H9 (cell line): ENCODE data around the gene RAD23B. TPM values are rescaled to one million over a fixed set of nuclear protein-coding genes. Genes with fewer than 3 reads are reported as not detected.

Experiments
- DNase-seq: peaks from one replicate; pipeline ENCODE4 v3.0.0-alpha.2; 2017
- H2AFZ ChIP-seq: one replicate; pipeline ENCODE4 v1.6.1; 2013; ENCODE audit warnings: mild to moderate bottlenecking, low read length, control low read depth, moderate library complexity
- H2AK5ac ChIP-seq: 2 replicates; pipeline ENCODE4 v1.6.1; 2013; ENCODE audit warnings: low read length, control low read depth, mixed read lengths; ENCODE audit not compliant: insufficient read length
- H2BK120ac ChIP-seq: one replicate; pipeline ENCODE4 v1.6.1; 2013; ENCODE audit warnings: low read depth, mild to moderate bottlenecking, low read length, control low read depth, inconsistent platforms; ENCODE audit not compliant: poor library complexity, severe bottlenecking
- H2BK12ac ChIP-seq: 2 replicates; pipeline ENCODE4 v1.6.1; 2013; ENCODE audit warnings: low read length, control low read depth, mixed read lengths, low read depth; ENCODE audit not compliant: insufficient read length
- H2BK15ac ChIP-seq: 2 replicates; pipeline ENCODE4 v1.6.1; 2013; ENCODE audit warnings: low read depth, low read length, control low read depth
- H2BK20ac ChIP-seq: one replicate; pipeline ENCODE4 v1.6.1; 2013; ENCODE audit warnings: low read depth, mild to moderate bottlenecking, low read length, control low read depth, inconsistent platforms; ENCODE audit not compliant: poor library complexity, severe bottlenecking
- H2BK5ac ChIP-seq: 2 replicates; pipeline ENCODE4 v1.6.1; 2013; ENCODE audit warnings: low read length, control low read depth, mixed read lengths; ENCODE audit not compliant: insufficient read length
- H3K14ac ChIP-seq: 2 replicates; pipeline ENCODE4 v1.6.1; 2013; ENCODE audit warnings: low read length, control low read depth; ENCODE audit not compliant: insufficient read depth
- H3K18ac ChIP-seq: 2 replicates; pipeline ENCODE4 v1.6.1; 2013; ENCODE audit warnings: low read depth, mild to moderate bottlenecking, mixed read lengths, low read length, control low read depth; ENCODE audit not compliant: insufficient read length
- H3K23ac ChIP-seq: 2 replicates; pipeline ENCODE4 v1.6.1; 2013; ENCODE audit warnings: low read length, control low read depth, mixed read lengths, low read depth; ENCODE audit not compliant: insufficient read length
- H3K23me2 ChIP-seq: 2 replicates; pipeline ENCODE4 v1.6.1; 2013; ENCODE audit warnings: low read depth, mild to moderate bottlenecking, mixed read lengths, low read length, control low read depth; ENCODE audit not compliant: insufficient read length, poor library complexity, severe bottlenecking
- H3K27ac ChIP-seq: 2 replicates; pipeline ENCODE4 v1.5.1; 2013; ENCODE audit warnings: low read length, control low read depth, mixed read lengths, low read depth; ENCODE audit not compliant: insufficient read length
- H3K27me3 ChIP-seq: 2 replicates; pipeline ENCODE4 v1.6.1; 2013; ENCODE audit warnings: low read length, control low read depth, inconsistent platforms; ENCODE audit not compliant: insufficient read depth
- H3K4ac ChIP-seq: 2 replicates; pipeline ENCODE4 v1.6.1; 2013; ENCODE audit warnings: low read depth, mild to moderate bottlenecking, control low read depth, inconsistent platforms, low read length, moderate library complexity
- H3K4me1 ChIP-seq: 2 replicates; pipeline ENCODE4 v1.6.1; 2013; ENCODE audit warnings: low read length, control low read depth, inconsistent platforms; ENCODE audit not compliant: insufficient read depth
- H3K4me2 ChIP-seq: 2 replicates; pipeline ENCODE4 v1.6.1; 2013; ENCODE audit warnings: low read length, control low read depth, mixed read lengths; ENCODE audit not compliant: insufficient read length, insufficient read depth
- H3K56ac ChIP-seq: 2 replicates; pipeline ENCODE4 v1.6.1; 2013; ENCODE audit warnings: low read depth, mild to moderate bottlenecking, mixed read lengths, low read length, control low read depth; ENCODE audit not compliant: insufficient read length
- H3K79me1 ChIP-seq: 2 replicates; pipeline ENCODE4 v1.6.1; 2013; ENCODE audit warnings: low read depth, mild to moderate bottlenecking, moderate library complexity, low read length, control low read depth, inconsistent platforms; ENCODE audit not compliant: insufficient read depth, poor library complexity, severe bottlenecking
- H3K79me2 ChIP-seq: 2 replicates; pipeline ENCODE4 v1.6.1; 2013; ENCODE audit warnings: low read length, control low read depth, inconsistent platforms; ENCODE audit not compliant: insufficient read depth
- H3K9ac ChIP-seq: 2 replicates; pipeline ENCODE4 v1.6.1; 2013; ENCODE audit warnings: low read length, control low read depth, mixed read lengths; ENCODE audit not compliant: insufficient read length; ENCODE audit errors: extremely low read depth
- H3K9me3 ChIP-seq: one replicate; pipeline ENCODE4 v1.6.1; 2013; ENCODE audit warnings: low read depth, low read length, inconsistent platforms; ENCODE audit not compliant: control insufficient read depth
- H3T11ph ChIP-seq: one replicate; pipeline ENCODE4 v1.6.1; 2013; ENCODE audit warnings: mild to moderate bottlenecking, low read length, control low read depth, inconsistent platforms
- H4K20me1 ChIP-seq: one replicate; pipeline ENCODE4 v1.6.1; 2013; ENCODE audit not compliant: control insufficient read depth, insufficient read length, insufficient read depth
- H4K5ac ChIP-seq: 2 replicates; pipeline ENCODE4 v1.6.1; 2013; ENCODE audit warnings: low read depth, mild to moderate bottlenecking, mixed read lengths, low read length, control low read depth; ENCODE audit not compliant: insufficient read length
- H4K8ac ChIP-seq: replicated peaks from 2 replicates; pipeline ENCODE4 v1.6.1; 2013; ENCODE audit warnings: low read length, control low read depth, mixed read lengths, low read depth; ENCODE audit not compliant: insufficient read length
- H4K91ac ChIP-seq: 2 replicates; pipeline ENCODE4 v1.6.1; 2013; ENCODE audit warnings: low read depth, mild to moderate bottlenecking, moderate library complexity, mixed read lengths, low read length, control low read depth; ENCODE audit not compliant: insufficient read length
- H3K27ac Mint-ChIP-seq, 3 experiments: 2 replicates in 2 of 3; 3 replicates in 1 of 3; pipeline ENCODE4 v1.8.0; 2020 to 2021; ENCODE audit warnings: mixed read lengths in 3 of 3, mild to moderate bottlenecking in 1 of 3, moderate library complexity in 1 of 3
- H3K27me3 Mint-ChIP-seq: 2 replicates; pipeline ENCODE4 v1.8.0; 2021; ENCODE audit warnings: low read depth, mild to moderate bottlenecking, moderate library complexity, mixed read lengths
- H3K36me3 Mint-ChIP-seq, 3 experiments: 2 replicates in 2 of 3; 3 replicates in 1 of 3; pipeline ENCODE4 v1.8.0; 2020 to 2021; ENCODE audit warnings: low read depth in 3 of 3, mixed read lengths in 3 of 3; ENCODE audit not compliant: insufficient read depth in 1 of 3
- H3K4me1 Mint-ChIP-seq, 2 experiments: 2 replicates each; pipeline ENCODE4 v1.8.0; 2020; ENCODE audit warnings: mixed read lengths in 2 of 2
- H3K4me3 Mint-ChIP-seq, 2 experiments: 2 replicates in 1 of 2; 3 replicates in 1 of 2; pipeline ENCODE4 v1.8.0; 2020 to 2021; ENCODE audit warnings: mild to moderate bottlenecking in 2 of 2, mixed read lengths in 2 of 2, moderate library complexity in 1 of 2
- H3K9me3 Mint-ChIP-seq, 2 experiments: 2 replicates in 1 of 2; 3 replicates in 1 of 2; pipeline ENCODE4 v1.8.0; 2020; ENCODE audit warnings: mild to moderate bottlenecking in 2 of 2, mixed read lengths in 2 of 2, moderate library complexity in 1 of 2
- CTCF ChIP-seq: fragments of 200-600 bp; sonication (generic); conservative IDR thresholded peaks from 3 replicates; pipeline ENCODE4 v1.8.0; 2021; ENCODE audit warnings: antibody characterized with exemption, mild to moderate bottlenecking
- WGBS: extraction: QIAGEN DNeasy Blood & Tissue Kit; methylation state at CpG from one replicate; pipeline ENCODE4 v1.1.7; 2013; ENCODE audit warnings: missing lambda C conversion rate, low lambda C conversion rate, mixed read lengths; ENCODE audit not compliant: insufficient read length; ENCODE audit errors: extremely low coverage; 5-methylcytosine and 5-hydroxymethylcytosine counted together
- total RNA-seq: library from RNA; stranded (reverse); gene quantifications from 2 replicates; pipeline ENCODE4 v1.2.1, GENCODE V29; 2021

The RAD23B gene
- total RNA-seq, 1 experiment from 2014 or later: 154 TPM

DNA sequence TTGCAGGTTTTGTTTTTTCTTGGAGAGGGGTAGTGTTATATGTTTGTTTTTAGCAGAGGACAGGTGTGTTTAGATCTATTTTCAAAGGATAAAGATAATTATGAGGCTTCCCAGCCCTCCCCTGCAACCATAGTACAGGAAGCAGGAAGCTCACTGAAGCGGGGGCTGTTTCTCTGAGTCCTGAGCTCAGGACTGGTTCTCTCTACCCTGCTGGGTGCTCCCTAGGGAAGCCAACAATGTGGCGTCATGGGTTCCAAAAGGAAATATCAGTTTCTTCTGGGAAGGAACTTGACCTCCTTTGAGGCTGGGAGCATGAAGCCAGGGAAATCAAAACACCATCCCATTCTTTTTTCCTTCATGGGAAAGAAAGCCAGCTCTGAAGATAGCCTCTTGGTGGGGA is 62.2 kb downstream of the RAD23B start:
- Histone ChIP-seq H2BK20ac (no peak overlapping the region), H3K27me3 (no peaks in the 10 kb centered on the region)
- TF ChIP-seq CTCF: no peak

More for the DNA sequence above, 62.2 kb downstream of the RAD23B start:
- no peak overlapping the region for H3T11ph ChIP-seq
- H2BK120ac ChIP-seq: no peak overlapping the region
- no peak overlapping the region for H2BK5ac ChIP-seq
- no peak overlapping the region for H3K18ac ChIP-seq
- H3K79me2 ChIP-seq: no peaks in the 10 kb centered on the region
- no peak overlapping the region for H4K8ac ChIP-seq
- Mint-ChIP-seq H3K9me3 (no peaks in the 10 kb centered on the region), H3K27me3 (no peaks in the 10 kb centered on the region), H3K4me3 (no peak overlapping the region), H3K27ac (no peak overlapping the region), H3K4me1 (peaks cover 15 to 19% of the 10 kb centered on the region in 2 experiments), H3K36me3 (no peaks in the 10 kb centered on the region)
- no peak overlapping the region for H2BK15ac ChIP-seq
- H2AK5ac ChIP-seq: no peak overlapping the region
- H3K79me1 ChIP-seq: no peaks in the 10 kb centered on the region
- no peak overlapping the region for H3K4ac ChIP-seq
- no peak overlapping the region for H3K56ac ChIP-seq
- no peak overlapping the region for H3K14ac ChIP-seq
- peaks cover 10% of the 10 kb centered on the region; the same call in 1 of the 2 replicates for H3K4me1 ChIP-seq
- H3K4me2 ChIP-seq: no peak overlapping the region
- no peak overlapping the region for H3K9ac ChIP-seq
- no peaks in the 10 kb centered on the region for H3K9me3 ChIP-seq
- no peak for DNase-seq
- no peak overlapping the region for H3K23ac ChIP-seq
- no CpG with 5 or more reads among the region's 2 CpGs for WGBS
- H4K5ac ChIP-seq: no peak overlapping the region
- no peaks in the 10 kb centered on the region for H4K20me1 ChIP-seq
- no peak overlapping the region for H3K27ac ChIP-seq
- H3K23me2 ChIP-seq: no peaks in the 10 kb centered on the region
- no peak overlapping the region for H4K91ac ChIP-seq
- H2BK12ac ChIP-seq: no peak overlapping the region
- H2AFZ ChIP-seq: no peak overlapping the region
